GM21825 (cell line): Measurements from ENCODE around the gene ZNF831.

ENCODE experiments used
- ATAC-seq: cut with Tn5 transposase; IDR thresholded peaks from one replicate; pipeline ENCODE4 v1.9.1; 2021; ENCODE audit warnings: mild to moderate bottlenecking, moderate library complexity; ENCODE audit not compliant: unreplicated experiment

ZNF831 gene

GRCh38 chr20:59240006-59240405 lies 76.4 kb downstream of the ZNF831 start:
- ATAC-seq = no peak

GRCh38 chr20:59242714-59243626 lies 79.3 kb downstream of the ZNF831 start:
- no peak for ATAC-seq

GRCh38 chr20:59246691-59247400 lies 83.2 kb downstream of the ZNF831 start:
- no peak for ATAC-seq

GRCh38 chr20:59247731-59248684 lies 84.4 kb downstream of the ZNF831 start:
- no peak for ATAC-seq

DNA sequence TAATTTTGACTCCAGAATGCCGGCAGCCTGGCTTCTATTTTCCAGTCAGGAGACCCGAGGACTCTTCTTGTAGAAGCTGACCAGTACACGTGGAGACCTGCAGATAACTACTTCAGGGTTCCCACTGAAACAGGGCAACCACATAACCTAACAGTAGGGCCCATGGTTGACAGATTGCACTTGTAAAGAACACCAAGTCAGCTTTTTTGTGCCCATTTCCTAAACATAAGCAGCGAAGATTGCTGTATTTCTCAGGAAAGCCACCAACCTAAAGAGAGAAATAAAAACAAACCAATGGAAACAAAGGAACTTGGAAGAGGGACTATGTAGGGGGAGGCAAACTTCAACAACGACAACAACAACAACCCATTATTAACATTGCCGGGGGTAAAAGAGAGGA lies 86.7 kb downstream of the ZNF831 start:
- no peak for ATAC-seq

DNA sequence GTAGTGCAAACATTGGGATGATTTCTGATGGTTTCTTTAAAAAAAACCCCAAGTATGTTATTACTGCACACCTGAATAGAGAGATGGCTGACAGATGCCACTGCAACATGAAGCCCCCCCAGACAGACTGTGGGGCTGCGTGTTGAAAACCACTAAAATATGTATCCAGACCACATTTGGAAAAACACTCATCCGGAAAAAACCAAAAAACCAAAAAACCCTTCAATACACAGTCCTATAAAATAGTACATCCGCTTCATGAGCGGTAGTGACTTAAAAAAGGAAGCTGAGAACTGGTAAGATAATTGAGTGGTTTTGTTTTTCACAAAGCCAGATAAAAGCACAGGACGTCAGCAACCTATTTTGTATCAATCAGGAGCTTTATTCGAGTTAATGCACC lies 89.7 kb downstream of the ZNF831 start:
- no peak for ATAC-seq

- no peak for ATAC-seq
These were observed 90.2 kb downstream of the ZNF831 start for GRCh38 chr20:59253779-59254319.

DNA sequence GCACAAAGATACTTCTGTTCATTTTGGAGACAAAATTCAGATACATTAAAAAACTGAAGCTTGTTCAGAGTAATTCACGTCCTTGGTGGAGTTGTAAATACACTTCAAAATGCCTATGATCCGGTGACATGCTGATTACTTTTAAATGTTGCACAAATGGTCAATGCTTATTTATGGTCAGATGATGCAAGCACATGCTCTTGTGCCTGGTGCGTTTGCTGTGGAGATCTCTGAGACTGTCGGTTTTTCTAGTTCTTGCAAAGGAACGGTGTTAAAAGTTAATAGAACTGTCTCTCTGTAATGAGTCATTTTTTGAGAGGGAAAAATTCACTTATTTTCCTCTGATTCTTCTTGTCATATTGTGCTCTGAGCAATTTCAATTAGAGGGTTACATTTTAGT lies 91.6 kb downstream of the ZNF831 start:
- ATAC-seq = no peak

DNA sequence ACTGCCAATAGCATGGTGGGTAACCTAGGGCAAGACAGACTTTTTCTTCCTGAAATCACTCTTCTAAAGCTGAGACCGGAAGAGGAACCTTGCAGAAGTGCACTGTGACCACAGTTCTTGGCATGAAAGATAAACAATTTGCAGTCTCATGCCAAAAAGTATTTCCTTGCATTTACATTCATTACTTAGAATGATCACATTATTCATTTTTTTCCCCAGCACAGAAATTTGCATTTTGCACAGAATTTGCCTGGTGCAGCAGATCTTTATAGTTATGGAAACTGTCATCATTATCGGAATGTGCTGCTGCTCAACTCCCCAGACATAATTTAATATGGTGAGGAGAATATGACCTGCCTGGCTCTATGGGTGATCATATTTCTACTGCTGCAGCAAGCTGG lies 94.6 kb downstream of the ZNF831 start:
- no peak for ATAC-seq

DNA sequence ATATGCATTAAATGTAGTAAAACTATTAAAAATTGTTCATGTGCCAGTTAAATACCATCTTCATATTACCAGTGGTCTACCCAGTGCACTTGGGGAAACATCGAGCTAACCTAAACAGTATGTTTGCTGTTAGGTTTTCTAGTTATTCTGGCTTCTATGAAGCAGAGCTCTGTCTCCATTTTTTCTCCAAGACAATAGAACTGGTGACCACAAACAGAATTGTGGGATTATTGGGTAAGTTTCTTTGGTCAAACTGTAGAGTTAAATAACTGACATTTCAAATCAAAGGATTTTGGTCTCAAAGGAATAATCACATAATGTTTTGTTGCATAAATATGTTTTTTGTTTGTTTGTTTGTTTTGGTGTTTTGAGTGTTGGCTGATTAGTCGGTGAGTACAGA lies 96.3 kb downstream of the ZNF831 start:
- ATAC-seq = no peak

- no peak for ATAC-seq
These were observed 101.7 kb downstream of the ZNF831 start for GRCh38 chr20:59265298-59265697.

- no peak for ATAC-seq
These were observed 105.2 kb downstream of the ZNF831 start for GRCh38 chr20:59268870-59269269.

GRCh38 chr20:59269411-59270025 lies 105.9 kb downstream of the ZNF831 start:
- no peak for ATAC-seq

DNA sequence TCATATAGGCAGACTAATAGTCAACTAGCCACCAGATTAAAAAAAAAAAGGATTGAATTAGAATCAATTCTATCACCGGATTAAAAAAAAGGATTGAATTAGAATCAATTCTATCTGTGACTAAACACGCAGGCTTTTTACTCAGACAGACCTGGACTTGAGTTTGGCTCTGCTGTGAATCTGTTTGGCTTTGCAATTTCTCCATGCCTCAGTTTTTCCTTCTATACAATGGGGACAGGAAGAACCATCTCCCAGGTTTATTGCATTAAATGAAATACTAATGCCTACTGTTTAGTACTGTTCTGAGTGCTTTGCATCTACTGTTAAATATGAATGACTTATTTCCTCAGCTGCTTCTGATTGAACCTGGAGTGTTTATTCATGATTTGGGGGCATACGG lies 106.8 kb downstream of the ZNF831 start:
- ATAC-seq = no peak

GRCh38 chr20:59273739-59274357 lies 110.2 kb downstream of the ZNF831 start:
- no peak for ATAC-seq

- ATAC-seq = no peak
These were observed 113.3 kb downstream of the ZNF831 start for GRCh38 chr20:59276938-59277337.

DNA sequence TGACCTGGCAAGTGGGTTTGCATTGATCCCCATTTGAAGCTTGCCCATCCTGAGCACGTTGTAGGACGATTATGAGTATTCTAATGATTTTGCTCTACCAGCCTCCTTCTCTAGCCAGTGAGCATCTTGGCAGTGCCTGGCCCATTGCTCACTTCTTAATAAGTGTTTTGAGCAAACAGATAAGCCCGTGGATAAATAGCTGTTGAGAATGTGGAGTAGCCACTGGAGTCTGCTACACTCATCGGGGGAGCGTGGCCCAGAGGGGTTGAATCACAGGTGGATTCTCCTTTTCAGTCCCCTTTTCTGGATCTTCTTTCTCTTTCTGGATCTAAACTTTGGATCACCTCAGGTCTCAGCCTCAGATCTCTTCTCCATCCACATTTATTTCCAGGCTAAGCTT lies 120.8 kb downstream of the ZNF831 start:
- no peak for ATAC-seq

DNA sequence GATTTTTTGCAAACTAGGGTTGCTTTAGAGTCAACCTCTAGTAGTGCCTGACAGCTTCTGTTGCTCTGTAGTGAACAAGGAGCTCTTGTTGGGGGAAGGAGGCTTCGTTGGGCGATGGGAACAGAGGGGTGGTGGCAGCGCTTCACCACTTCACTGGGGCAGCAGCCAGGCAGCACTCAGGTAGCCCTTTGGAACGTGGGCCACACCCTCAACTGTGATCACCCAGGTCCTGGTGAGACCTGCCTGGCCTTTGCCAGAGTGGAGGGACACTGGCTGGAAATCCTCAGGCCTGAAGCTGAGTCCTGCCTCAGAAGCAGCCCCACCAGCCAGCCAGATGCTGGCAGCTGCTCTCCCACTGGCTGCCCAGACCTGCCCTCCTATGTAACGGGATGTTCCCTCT lies 126.4 kb downstream of the ZNF831 start:
- no peak for ATAC-seq

DNA sequence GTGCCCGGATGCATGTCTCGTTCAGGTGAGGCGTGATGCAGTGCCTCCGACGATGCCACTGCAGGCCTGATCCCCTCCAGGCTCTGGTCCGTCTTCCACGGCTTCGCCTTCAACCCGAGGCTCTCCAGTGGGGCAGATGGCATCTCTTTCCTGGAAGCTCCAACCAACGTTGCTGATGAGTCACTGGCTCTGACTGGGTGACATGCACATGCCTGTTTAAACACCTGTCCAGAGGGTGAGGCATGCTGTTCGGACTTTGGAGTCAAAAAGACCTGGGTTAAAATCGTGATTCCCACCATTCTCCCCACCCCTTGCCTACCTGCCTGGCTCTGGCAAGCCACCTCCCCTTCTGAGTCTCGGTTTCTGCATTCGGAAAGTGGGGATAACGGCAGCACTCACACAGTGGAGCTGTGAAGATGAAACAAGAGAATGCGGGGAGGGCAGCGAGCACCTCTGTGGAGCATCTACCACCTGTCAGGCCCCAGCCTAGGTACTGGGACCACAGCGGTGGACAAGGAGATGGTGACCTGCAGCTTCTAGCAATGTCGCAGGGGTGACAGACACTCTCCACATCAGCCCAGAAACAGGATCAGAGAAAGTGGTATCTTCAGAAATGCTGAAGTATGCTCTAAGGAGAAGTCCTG lies 128.2 kb downstream of the ZNF831 start:
- ATAC-seq = no peak
